DMS114 treated with DMSO at 0.1 percent for 48 hours (cell line): ENCODE data around the gene CUEDC2.
"Not testable (repeated sequence)": the region's sequence is repeated elsewhere in the genome, so short reads cannot be mapped to it uniquely, and the experiment has no call there.

Source experiments
- DNase-seq: peaks from one replicate; lab custom pipeline; 2025; ENCODE audit not compliant: unreplicated experiment; lab: John Stamatoyannopoulos, UW

Gene CUEDC2

DNA sequence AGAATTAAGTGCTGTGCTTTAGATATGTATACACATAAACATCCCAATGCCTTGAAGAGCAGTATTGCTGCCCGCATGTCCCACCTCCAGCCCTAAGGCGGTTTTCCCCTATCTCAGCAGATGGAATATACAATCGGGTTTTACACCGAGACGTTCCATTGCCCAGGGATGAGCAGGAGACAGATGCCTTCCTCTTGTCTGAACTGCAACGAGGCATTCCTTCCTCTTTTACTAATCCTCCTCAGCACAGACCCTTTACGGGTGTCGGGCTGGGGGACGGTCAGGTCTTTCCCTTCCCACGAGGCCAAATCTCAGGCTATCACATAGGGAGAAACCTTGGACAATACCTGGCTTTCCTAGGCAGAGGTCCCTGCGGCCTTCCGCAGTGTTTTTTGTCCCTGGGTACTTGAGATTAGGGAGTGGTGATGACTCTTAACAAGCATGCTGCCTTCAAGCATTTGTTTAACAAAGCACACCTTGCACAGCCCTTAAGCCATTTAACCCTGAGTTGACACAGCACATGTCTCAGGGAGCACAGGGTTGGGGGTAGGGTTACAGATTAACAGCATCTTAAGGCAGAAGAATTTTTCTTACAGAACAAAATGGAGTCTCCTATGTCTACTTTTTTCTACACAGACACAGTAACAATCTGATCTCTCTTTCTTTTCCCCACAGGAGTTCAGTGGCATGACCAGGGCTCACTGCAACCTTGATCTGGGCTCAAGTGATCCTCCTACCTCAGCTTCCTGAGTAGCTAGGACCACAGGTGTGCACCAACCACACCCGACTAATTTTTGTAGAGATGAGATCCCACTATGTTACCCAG is 22.5 kb upstream of the CUEDC2 start:
- DNase-seq: not testable (repeated sequence)

- DNase-seq: no peak
Measured at GRCh38 chr10:102453502-102453901, 21.1 kb upstream of the CUEDC2 start.

DNA sequence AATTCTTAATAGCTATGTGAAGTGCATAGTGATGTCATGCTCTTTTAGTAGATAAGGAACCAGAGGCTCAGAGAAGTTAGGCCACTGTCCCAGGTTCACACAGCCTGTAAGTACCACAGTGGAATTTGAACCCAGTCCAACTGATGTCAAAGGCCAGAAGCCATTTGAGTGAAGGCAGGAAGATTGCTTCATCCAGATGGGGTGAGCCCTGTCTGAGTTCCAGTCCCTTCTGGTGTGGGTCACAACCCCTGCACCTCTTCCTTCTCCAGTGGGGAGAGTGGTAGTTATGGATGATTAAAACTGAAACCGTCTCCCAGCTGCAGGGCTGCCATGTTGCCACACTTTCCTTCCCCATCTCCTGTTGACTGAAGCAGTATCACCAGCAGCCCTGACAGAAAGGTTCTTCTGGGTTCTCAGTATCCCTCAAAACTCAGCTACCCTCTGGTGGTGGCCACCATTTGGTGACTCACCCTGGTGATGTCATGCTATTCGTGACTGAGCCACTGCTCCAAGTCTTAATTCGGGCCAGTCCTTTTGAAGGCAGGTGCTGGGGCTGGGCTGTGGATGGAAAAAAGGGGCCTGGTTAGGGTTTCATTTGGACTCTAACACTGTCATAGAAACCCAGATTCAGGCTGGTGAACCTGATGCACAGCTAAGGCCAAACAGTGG is 20.4 kb upstream of the CUEDC2 start:
- no peak for DNase-seq

GRCh38 chr10:102451105-102451969 is 19.0 kb upstream of the CUEDC2 start, which contains the start of gene C10orf95:
TSS of gene C10orf95 (minus strand) at chr10:102451543. CDS start at chr10:102451093, 450 bp downstream.
- DNase-seq: no peak

DNA sequence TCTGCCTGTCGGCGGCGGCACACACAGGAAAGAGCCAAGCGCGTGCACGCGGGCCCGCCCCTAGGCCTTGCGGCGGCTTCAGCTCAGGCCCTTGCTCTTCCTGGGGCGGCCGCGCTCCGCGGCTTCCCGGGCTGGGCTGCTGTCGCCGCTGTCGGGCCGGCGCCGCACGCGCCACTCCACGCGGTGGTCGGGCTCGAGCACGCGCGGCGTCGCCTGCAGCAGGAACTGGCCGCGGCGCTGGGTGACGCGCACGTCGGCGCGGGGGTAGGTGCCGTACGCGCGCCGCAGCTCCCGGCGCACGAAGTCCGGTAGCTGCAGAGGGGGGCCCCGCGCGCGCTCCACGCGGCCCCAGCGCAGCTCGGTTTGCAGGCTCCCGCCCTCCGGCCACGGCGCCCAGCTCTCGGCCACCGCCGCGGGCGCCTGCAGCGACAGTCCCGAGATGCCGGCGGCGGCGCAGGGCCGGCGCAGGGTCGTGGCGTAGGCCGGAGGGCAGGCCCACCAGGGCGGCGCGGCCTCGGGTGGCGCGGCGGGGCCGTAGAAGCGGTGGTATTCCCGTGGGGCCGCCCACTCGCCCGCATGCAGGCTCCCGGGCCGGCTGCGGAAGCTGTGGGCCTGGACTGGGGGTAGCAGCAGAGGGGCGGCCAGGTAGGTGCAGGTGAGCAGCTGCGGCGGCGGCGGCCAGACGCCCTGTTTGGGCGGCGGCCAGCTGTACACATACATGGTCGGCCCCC is 18.2 kb upstream of the CUEDC2 start:
- peak; percentile 66 for DNase-seq

GRCh38 chr10:102450124-102450373 is 17.7 kb upstream of the CUEDC2 start:
- DNase-seq: no peak

DNA sequence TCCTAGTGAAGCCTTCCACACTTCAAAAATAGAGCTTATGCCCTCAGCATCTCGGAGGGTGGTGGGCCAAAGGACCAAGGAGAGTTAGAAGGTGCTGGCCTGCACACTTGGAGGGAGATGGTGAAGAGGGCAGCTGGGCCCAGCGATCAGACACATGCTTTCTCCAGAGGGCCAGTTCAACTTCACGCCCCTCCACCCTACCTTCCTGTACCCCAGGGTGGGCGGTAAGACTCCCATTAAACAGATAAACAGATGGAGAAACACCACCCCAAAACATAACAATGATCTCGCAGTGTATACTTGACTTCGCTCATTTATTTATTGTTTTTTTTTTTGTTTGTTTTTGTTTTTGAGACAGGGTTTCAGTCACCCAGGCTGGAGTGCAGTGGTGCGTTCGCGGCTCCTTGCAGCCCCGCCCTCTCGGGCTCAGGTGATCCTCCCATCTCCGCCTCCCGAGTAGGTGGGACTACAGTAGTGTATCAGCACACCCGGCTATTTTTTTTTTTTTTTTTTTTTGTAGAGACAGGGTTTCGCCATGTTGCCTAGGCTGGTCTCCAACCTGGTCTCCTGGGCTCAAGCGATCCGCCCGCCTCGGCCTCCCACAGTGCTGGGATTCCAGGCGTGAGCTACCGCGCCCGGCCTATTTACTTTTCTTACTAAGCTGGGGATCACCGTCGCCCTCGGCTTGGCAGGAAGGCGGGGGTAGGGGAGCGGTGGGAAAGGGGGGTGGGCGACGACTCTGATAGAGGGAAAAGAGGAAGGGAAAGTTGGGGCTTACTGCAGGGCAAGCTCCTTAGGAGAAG is 17.1 kb upstream of the CUEDC2 start:
- peak; percentile 29 for DNase-seq

- DNase-seq: no peak
Measured at GRCh38 chr10:102444851-102445250, 12.5 kb upstream of the CUEDC2 start.

DNA sequence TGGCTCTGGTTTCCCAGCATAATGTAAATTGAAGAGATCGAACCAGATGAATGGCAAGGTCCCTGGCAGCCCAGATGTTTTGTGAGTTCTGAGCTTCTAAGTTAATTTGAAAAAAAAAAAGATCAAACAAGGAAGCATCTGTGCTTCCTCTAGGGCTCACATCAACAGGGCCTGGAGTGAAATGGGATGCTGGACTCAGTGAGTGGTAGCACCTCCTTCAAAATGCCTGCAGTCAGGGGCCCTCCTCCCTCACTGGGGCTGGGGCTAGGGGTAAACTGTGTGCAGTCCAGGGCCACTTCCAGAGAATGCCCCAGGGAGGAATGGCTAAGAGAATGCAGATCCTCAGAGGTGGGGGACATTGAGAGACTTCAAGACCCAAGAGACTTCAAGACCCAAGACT is 6.0 kb upstream of the CUEDC2 start:
- no peak for DNase-seq

DNA sequence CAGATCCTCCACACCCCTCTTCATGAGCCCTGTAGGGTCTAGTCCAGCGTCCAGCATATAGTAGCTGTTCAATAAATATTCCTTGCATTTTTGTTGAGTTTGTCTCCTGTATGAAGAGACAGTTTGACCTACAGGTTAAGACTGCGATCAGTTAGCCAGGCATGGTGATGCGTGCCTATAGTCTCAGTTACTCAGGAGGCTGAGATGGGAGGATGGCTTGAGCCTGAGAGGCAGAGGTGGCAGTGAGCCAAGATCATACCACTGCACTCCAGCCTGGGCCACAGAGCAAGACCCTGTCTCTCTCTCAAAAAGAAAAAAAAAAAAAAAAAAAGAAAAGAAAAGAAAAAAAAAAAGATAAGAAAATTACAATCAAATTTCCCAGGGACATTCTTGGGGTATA is 5.1 kb upstream of the CUEDC2 start:
- no peak for DNase-seq

GRCh38 chr10:102436312-102436711 is 3.9 kb upstream of the CUEDC2 start:
- DNase-seq: no peak

DNA sequence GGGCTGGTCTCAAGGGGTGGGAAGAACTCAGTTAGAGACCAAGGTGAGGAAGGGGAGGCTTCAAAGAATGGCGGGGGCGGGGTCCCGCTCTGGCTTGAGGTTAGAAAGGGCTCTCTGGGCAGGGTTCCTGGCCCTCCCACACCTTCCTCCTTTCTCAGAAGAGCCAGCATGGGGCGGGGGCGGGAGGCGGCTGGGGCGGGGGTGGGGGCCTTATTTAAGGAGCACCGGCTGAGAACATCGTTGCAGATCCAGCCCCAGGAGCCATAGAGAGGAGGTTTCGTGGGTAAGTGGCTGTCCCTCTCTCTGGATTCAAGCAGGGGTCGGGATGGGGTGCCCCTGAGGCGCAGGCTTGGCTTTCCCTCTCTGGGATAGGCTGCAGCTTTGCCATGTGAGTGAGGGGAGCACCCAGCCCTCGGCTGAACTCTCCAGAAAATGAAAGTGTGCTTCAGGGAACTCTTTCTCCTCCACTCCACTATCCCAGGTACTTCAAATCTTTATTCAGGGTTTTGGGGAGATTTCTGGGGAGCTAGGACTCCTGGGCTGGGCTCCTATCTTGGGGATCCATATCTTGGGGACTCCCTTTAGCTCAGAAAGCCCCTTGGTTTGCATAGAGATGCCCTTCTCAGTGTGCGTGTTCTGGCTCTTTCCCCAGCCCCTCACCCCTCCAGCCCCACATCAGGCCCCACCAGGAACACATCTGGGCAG is 3.3 kb upstream of the CUEDC2 start:
- no peak for DNase-seq

GRCh38 chr10:102435133-102435497 is 2.7 kb upstream of the CUEDC2 start:
- no peak for DNase-seq

DNA sequence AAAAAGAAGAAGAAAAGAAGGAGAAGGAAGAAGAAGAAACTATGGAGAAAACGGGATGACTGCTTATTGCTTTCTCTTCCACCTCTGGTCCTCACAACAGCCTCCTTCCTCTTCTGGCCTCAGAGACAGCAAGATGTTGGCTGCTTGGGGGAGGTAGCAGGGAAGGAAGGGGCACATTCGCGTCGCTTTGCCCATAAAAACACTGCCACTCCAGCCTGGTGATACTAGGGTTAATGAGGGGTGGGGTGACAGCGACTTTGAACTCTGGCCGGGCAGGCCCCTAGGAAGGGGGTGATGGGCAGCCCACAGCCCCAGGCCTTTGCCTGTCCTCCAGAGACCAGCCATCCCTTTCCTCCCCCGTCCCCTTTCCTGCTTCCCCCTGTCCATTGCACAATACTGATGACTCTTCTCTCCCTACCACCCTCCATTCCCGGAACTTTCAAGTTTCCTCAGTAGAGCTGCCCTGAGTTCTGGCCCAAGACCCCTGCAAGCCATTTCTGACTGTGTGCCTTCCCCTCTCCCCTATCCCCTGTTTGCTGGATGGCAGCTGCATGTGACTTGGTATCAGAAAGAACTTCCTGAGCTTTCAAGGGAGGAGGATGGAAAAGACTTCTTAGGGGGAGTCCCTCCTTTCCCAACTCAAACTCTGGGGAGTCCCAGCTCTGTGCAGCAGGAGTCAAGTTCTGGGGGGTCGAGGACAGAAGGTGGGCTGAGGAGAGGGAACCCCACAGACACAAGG is 2.2 kb upstream of the CUEDC2 start:
- DNase-seq: no peak

DNA sequence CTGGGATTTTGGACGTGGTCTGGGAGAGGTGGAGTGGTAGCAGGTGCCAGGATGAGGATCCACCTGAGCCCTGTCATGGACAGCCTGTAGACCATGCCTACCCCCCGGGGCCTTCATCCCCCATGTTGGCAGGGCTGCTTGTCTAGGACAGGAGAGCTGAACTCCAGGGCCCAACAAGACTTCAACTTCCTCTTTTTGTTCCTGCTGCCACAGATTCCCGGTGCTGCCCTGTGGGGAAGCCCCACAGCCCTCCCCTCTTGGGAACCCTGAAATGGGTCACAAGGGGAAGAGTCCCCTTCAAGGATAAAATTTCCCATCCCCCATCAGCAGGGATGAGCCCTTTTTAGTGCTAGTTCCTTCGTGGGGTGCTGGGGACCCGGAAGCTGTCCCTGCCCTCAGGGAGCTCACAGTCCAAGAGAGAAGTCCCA is 1.3 kb upstream of the CUEDC2 start:
- DNase-seq: no peak

DNA sequence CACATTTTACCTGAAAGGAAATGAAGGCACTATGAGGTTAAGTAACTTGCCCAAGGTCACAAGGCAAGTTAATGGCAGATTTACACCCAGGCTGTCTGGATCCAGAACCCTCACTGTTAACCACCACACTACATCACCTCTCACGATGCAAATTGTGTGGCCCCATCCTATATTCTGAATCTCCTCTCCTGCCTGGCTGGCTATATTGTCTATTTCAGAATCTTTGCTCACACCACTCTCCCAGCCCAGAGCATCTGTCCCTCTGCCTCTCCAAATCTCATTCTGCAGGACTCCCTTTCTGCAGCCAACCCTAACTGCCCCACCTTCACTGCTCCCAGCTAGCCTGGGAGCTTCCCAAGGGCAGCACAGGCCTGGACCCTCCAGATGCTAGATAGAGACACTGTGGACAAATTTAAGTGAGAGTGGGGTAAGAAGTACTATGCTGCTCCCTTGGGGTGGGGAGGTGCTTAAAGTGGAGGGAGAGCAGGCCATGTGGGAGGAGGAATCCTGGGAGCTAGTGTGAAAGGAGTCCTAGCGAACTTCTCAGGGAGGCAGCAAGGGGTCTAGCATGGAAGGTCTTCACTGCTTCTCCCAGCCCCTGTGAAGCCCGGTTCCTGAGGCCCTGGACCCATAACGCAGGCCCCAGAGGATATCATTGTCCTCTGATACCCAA is 786 bp downstream of the CUEDC2 start:
- DNase-seq: peak; percentile 33

DNA sequence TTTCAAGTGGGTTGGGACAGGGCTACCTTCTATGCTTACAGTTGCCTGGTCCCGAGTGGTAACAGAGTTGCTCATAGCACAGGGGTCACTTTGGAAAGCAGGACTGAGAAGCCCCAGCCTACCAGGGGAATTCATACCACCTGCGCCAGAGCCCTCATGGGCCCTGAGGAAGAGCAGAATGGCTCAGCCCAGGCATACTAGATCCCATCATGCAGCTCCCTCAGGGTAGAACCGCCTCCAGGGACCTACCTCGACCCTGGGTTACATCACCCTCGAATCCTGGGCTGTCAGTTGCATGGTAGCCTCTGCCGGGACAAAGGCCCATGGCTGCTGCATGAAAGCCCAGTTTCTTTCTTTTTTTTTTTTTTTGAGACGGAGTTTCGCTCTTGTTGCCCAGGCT is 2.9 kb downstream of the CUEDC2 start:
- DNase-seq: no peak

GRCh38 chr10:102426803-102427287 is 5.5 kb downstream of the CUEDC2 start:
- no peak for DNase-seq
